Sigmoid colon (tissue), 7 donors: Measurements from ENCODE around the gene FANCC. TPM values are rescaled to one million over a fixed set of nuclear protein-coding genes. Genes with fewer than 3 reads are reported as not detected.

ENCODE experiments used
- DNase-seq: peaks from one replicate; pipeline ENCODE4 v3.0.0-alpha.2; 2019
- H3K27ac ChIP-seq, 4 donors: fragments of 200-600 bp; sonication (generic); one replicate each; pipeline ENCODE4 v1.5.1; 2016 to 2019; ENCODE audit warnings: mild to moderate bottlenecking in 1 of 4
- H3K27me3 ChIP-seq, 3 donors: fragments of 200-600 bp; sonication (generic); one replicate each; pipeline ENCODE4 v1.5.1; 2019; ENCODE audit warnings: mild to moderate bottlenecking in 1 of 3
- H3K36me3 ChIP-seq, 4 donors: fragments of 200-600 bp; sonication (generic); one replicate each; pipeline ENCODE4 v1.5.1; 2016 to 2019
- H3K4me1 ChIP-seq, 4 donors: fragments of 200-600 bp; sonication (generic); one replicate each; pipeline ENCODE4 v1.5.1; 2017 to 2019
- H3K4me3 ChIP-seq, 4 donors: fragments of 200-600 bp; sonication (generic); one replicate each; pipeline ENCODE4 v1.5.1; 2017 to 2019; ENCODE audit warnings: mild to moderate bottlenecking in 2 of 4, moderate library complexity in 1 of 4
- H3K9me3 ChIP-seq, 4 donors: fragments of 200-600 bp in 3 of 4; sonication (generic) in 3 of 4; one replicate each; pipeline versions ENCODE4 v1.5.1 to v1.6.1; 2013 to 2019
- CTCF ChIP-seq, 4 experiments: fragments of 450-650 bp in 3 of 4; fragments of 200-600 bp in 1 of 4; IDR thresholded peaks; one replicate each; pipeline ENCODE4 v1.5.1; 2016 to 2019; ENCODE audit warnings: antibody characterized with exemption in 4 of 4, mild to moderate bottlenecking in 3 of 4, moderate library complexity in 2 of 4
- EP300 ChIP-seq, 4 donors: sonication (generic); formaldehyde crosslinking; IDR thresholded peaks; one replicate each; pipeline ENCODE4 v1.6.1; 2017; ENCODE audit warnings: antibody characterized with exemption in 4 of 4
- POLR2A ChIP-seq, 2 donors: fragments of 450-650 bp; IDR thresholded peaks; one replicate each; pipeline ENCODE4 v1.6.1; 2016; ENCODE audit warnings: antibody characterized with exemption in 2 of 2, mild to moderate bottlenecking in 2 of 2, moderate library complexity in 2 of 2
- POLR2AphosphoS5 ChIP-seq, 4 donors: sonication (generic); formaldehyde crosslinking; IDR thresholded peaks; one replicate each; pipeline ENCODE4 v1.6.1; 2017; ENCODE audit warnings: antibody characterized with exemption in 4 of 4
- WGBS, 2 donors: extraction: QIAGEN DNeasy Blood & Tissue Kit; methylation state at CpG; one replicate each; pipeline ENCODE4 v1.1.7; 2013; 5-methylcytosine and 5-hydroxymethylcytosine counted together
- intact Hi-C: fragments of 100-400 bp; cut with DNase I; formaldehyde crosslinking; loops from one replicate; pipeline ENCODE4 v1.15.1; 2023
- polyA plus RNA-seq, 3 donors: library from polyadenylated mRNA; stranded (reverse); fragments of 200-250 nt; gene quantifications; one replicate each; pipeline ENCODE4 v1.2.3, GENCODE V29; 2013
- total RNA-seq, 4 donors: library from RNA; depleted of rRNA; stranded (reverse); fragments of >200 nt; gene quantifications; one replicate each; pipeline ENCODE4 v1.1.0, GENCODE V29; 2016
- donor health status: healthy with polysubstance abuse.
- donor health status: Bipolar disorder and iron deficiency.
- donor health status: healthy.

Gene FANCC
- total and polyA plus RNA-seq, 7 donors = 2.4 to 10.6 (median 5.3) TPM

- no peak overlapping the region for H3K4me3 ChIP-seq
- peaks cover 0 to 79% (median 66%) of the 10 kb centered on the region in 4 donors for H3K4me1 ChIP-seq
- no peaks in the 10 kb centered on the region for H3K9me3 ChIP-seq
- TF ChIP-seq CTCF (IDR thresholded peaks at IDR 0.05) = no peak
- no peak for TF ChIP-seq POLR2A (IDR thresholded peaks at IDR 0.05)
- TF ChIP-seq EP300 (IDR thresholded peaks at IDR 0.05) = no peak
- no peak for TF ChIP-seq POLR2AphosphoS5 (IDR thresholded peaks at IDR 0.05)
- 88 to 91% methylated on average over 10 of the region's 10 CpGs for WGBS, 2 donors
- DNase-seq = no peak
- intact Hi-C loops = no loop called here
- no peaks in the 10 kb centered on the region for H3K27me3 ChIP-seq
- H3K27ac ChIP-seq = peak overlapping the region; percentile 7 to 99 (median 76)
- peaks cover 0 to 23% (median 0%) of the 10 kb centered on the region in 4 donors for H3K36me3 ChIP-seq
These were observed 223.5 kb downstream of the FANCC start for GRCh38 chr9:95094002-95094401.

GRCh38 chr9:95093586-95093985, 223.9 kb downstream of the FANCC start:
- TF ChIP-seq POLR2AphosphoS5 (IDR thresholded peaks at IDR 0.05) (no peak), POLR2A (IDR thresholded peaks at IDR 0.05) (no peak), CTCF (IDR thresholded peaks at IDR 0.05) (no peak), EP300 (IDR thresholded peaks at IDR 0.05) (no peak)
- Histone ChIP-seq H3K4me3 (no peak overlapping the region), H3K4me1 (peaks cover 0 to 80% (median 68%) of the 10 kb centered on the region in 4 donors), H3K27me3 (no peaks in the 10 kb centered on the region), H3K36me3 (peaks cover 0 to 27% (median 0%) of the 10 kb centered on the region in 4 donors), H3K27ac (peak overlapping the region in 3 of 4 donors; percentile 7 to 99 (median 90)), H3K9me3 (no peaks in the 10 kb centered on the region)
- 39 to 81% methylated on average over 16 of the region's 16 CpGs for WGBS, 2 donors
- no peak for DNase-seq
- intact Hi-C loops = no loop called here

GRCh38 chr9:95092262-95093072, 225.0 kb downstream of the FANCC start:
- Histone ChIP-seq H3K27ac (peak overlapping the region; percentile 77 to 99 (median 86)), H3K36me3 (peaks cover 0 to 31% (median 0%) of the 10 kb centered on the region in 4 donors), H3K4me3 (no peak overlapping the region), H3K9me3 (no peaks in the 10 kb centered on the region), H3K4me1 (peaks cover 0 to 82% (median 74%) of the 10 kb centered on the region in 4 donors), H3K27me3 (no peaks in the 10 kb centered on the region)
- 23 to 40% methylated on average over 19 of the region's 19 CpGs for WGBS, 2 donors
- TF ChIP-seq POLR2AphosphoS5 (IDR thresholded peaks at IDR 0.05) (peak in 2 of 4 donors; percentile 16 to 34), POLR2A (IDR thresholded peaks at IDR 0.05) (no peak)
- intact Hi-C loops = no loop called here
- DNase-seq = peak; percentile 72

GRCh38 chr9:95091601-95092261, 225.8 kb downstream of the FANCC start:
- Histone ChIP-seq H3K9me3 (no peaks in the 10 kb centered on the region), H3K4me1 (peaks cover 0 to 85% (median 78%) of the 10 kb centered on the region in 4 donors), H3K36me3 (peaks cover 0 to 30% (median 1%) of the 10 kb centered on the region in 4 donors), H3K27ac (peak overlapping the region; percentile 77 to 99 (median 86)), H3K4me3 (no peak overlapping the region), H3K27me3 (no peaks in the 10 kb centered on the region)
- DNase-seq = no peak
- WGBS, 2 donors = 29 to 49% methylated on average over 12 of the region's 12 CpGs
- TF ChIP-seq POLR2AphosphoS5 (IDR thresholded peaks at IDR 0.05) = peak in 1 of 4 donors; percentile 33
- no peak for TF ChIP-seq POLR2A (IDR thresholded peaks at IDR 0.05)
- intact Hi-C loops = no loop called here

GRCh38 chr9:95090871-95091577, 226.5 kb downstream of the FANCC start:
- Histone ChIP-seq H3K27me3 (no peaks in the 10 kb centered on the region), H3K27ac (peak overlapping the region; percentile 77 to 99 (median 86)), H3K9me3 (no peaks in the 10 kb centered on the region), H3K4me1 (peaks cover 0 to 93% (median 83%) of the 10 kb centered on the region in 4 donors), H3K36me3 (peaks cover 0 to 33% (median 8%) of the 10 kb centered on the region in 4 donors), H3K4me3 (no peak overlapping the region)
- 75 to 79% methylated on average over 14 of the region's 14 CpGs for WGBS, 2 donors
- peak; percentile 64 for DNase-seq
- intact Hi-C loops = no loop called here
- TF ChIP-seq POLR2A (IDR thresholded peaks at IDR 0.05) = no peak
- TF ChIP-seq CTCF (IDR thresholded peaks at IDR 0.05) = no peak
- TF ChIP-seq EP300 (IDR thresholded peaks at IDR 0.05) = no peak
- TF ChIP-seq POLR2AphosphoS5 (IDR thresholded peaks at IDR 0.05) = no peak
